AG09309 (cell line): ENCODE measurements around the gene MMP10.

Experiments
- DNase-seq: peaks from one replicate; pipeline ENCODE4 v3.0.0-alpha.2; 2010; ENCODE audit warnings: low read depth
- H3K4me3 ChIP-seq: 2 replicates; pipeline ENCODE4 v1.5.1; 2011; ENCODE audit warnings: mild to moderate bottlenecking, low read depth, low read length, moderate library complexity; ENCODE audit not compliant: control insufficient read depth
- CTCF ChIP-seq: IDR thresholded peaks from 2 replicates; pipeline ENCODE4 v1.5.1; 2011; ENCODE audit warnings: mild to moderate bottlenecking, low read depth, low read length, inconsistent platforms; ENCODE audit not compliant: insufficient read depth, control insufficient read depth; ENCODE audit errors: missing control alignments

The MMP10 gene

GRCh38 chr11:102799681-102800340 is 19.4 kb upstream of the MMP10 start:
- no peak for TF ChIP-seq CTCF
- H3K4me3 ChIP-seq: no peak overlapping the region
- DNase-seq: no peak

GRCh38 chr11:102798012-102798746 is 17.8 kb upstream of the MMP10 start, which contains the start of gene MMP1:
Gene MMP1 (minus strand): TSS chr11:102798160. CDS start chr11:102798092, 68 bp downstream.
- peak; percentile 46 for DNase-seq
- H3K4me3 ChIP-seq: no peak within 1 kb of the TSS
- TF ChIP-seq CTCF: no peak

- no peak for DNase-seq
- TF ChIP-seq CTCF: peak; percentile 43
- no peak overlapping the region for H3K4me3 ChIP-seq
Observed at GRCh38 chr11:102794382-102794781, 14.0 kb upstream of the MMP10 start.

GRCh38 chr11:102793677-102794290 is 13.4 kb upstream of the MMP10 start:
- no peak for TF ChIP-seq CTCF
- no peak overlapping the region for H3K4me3 ChIP-seq
- no peak for DNase-seq

GRCh38 chr11:102792604-102793003 is 12.2 kb upstream of the MMP10 start:
- no peak overlapping the region for H3K4me3 ChIP-seq
- no peak for TF ChIP-seq CTCF
- DNase-seq: no peak

GRCh38 chr11:102791271-102792036 is 11.0 kb upstream of the MMP10 start:
- H3K4me3 ChIP-seq: no peak overlapping the region
- TF ChIP-seq CTCF: no peak
- no peak for DNase-seq
